H1 (cell line): Measurements from ENCODE around the gene TP73. TPM values are rescaled to one million over a fixed set of nuclear protein-coding genes. Genes with fewer than 3 reads are reported as not detected.

ENCODE experiments used
- CHD7 ChIP-seq: fragments of 300-600 bp; sonication (generic); IDR thresholded peaks from 2 replicates; pipeline ENCODE4 v1.7.1; 2012; ENCODE audit warnings: low read length, moderate library complexity, mild to moderate bottlenecking, inconsistent platforms; ENCODE audit not compliant: insufficient replicate concordance
- E2F6 ChIP-seq: IDR thresholded peaks from 2 replicates; pipeline ENCODE4 v1.6.1; 2012; ENCODE audit warnings: inconsistent platforms
- KDM5A ChIP-seq: fragments of 200-600 bp; IDR thresholded peaks from 2 replicates; pipeline ENCODE4 v1.7.1; 2012; ENCODE audit warnings: mild to moderate bottlenecking, low read length, inconsistent platforms, mixed read lengths
- MAX ChIP-seq: IDR thresholded peaks from 2 replicates; pipeline ENCODE4 v1.6.1; 2012; ENCODE audit warnings: inconsistent platforms
- POLR2A ChIP-seq, 2 experiments: IDR thresholded peaks; 1 replicate in 1 of 2; 2 replicates in 1 of 2; pipeline ENCODE4 v1.6.1; 2011; ENCODE audit warnings: low read depth in 2 of 2, low read length in 2 of 2, mild to moderate bottlenecking in 2 of 2; ENCODE audit errors: control extremely low read depth in 1 of 2
- POLR2AphosphoS5 ChIP-seq: IDR thresholded peaks from 2 replicates; pipeline ENCODE4 v1.6.1; 2011; ENCODE audit warnings: low read depth, low read length
- RBBP5 ChIP-seq: IDR thresholded peaks from 2 replicates; pipeline ENCODE4 v1.7.1; 2012; ENCODE audit warnings: low read depth, mild to moderate bottlenecking, inconsistent platforms, low read length, moderate library complexity, borderline replicate concordance
- RXRA ChIP-seq: IDR thresholded peaks from 2 replicates; pipeline ENCODE4 v1.6.1; 2011; ENCODE audit warnings: low read depth, mild to moderate bottlenecking, low read length, moderate library complexity; ENCODE audit not compliant: insufficient read depth
- SIX5 ChIP-seq: IDR thresholded peaks from 2 replicates; pipeline ENCODE4 v1.6.1; 2011; ENCODE audit warnings: mild to moderate bottlenecking, low read depth, low read length
- TCF12 ChIP-seq: IDR thresholded peaks from 2 replicates; pipeline ENCODE4 v1.6.1; 2011; ENCODE audit warnings: low read depth, mild to moderate bottlenecking, low read length
- polyA plus RNA-seq, 7 experiments: library from polyadenylated mRNA; depleted of rRNA in 3 of 7; stranded (reverse) in 5 of 7; unstranded in 2 of 7; fragments of >200 nt in 5 of 7; fragments of 200-250 nt in 2 of 7; gene quantifications; 1 replicate in 5 of 7; 2 replicates in 1 of 7; 4 replicates in 1 of 7; pipeline versions ENCODE4 v1.2.1 to v1.2.3, GENCODE V29; 2011 to 2013; ENCODE audit warnings: missing spikeins in 2 of 7, mixed read lengths in 2 of 7
- total RNA-seq: library from RNA; stranded (reverse); fragmentation: NEBNext Ultra II Directional; extraction: Animal tissue kit (Norgen Biotek cat#: 25700); gene quantifications from 2 replicates; pipeline ENCODE4 v1.2.1, GENCODE V29; 2021

The TP73 gene
- total and polyA plus RNA-seq, 2 of the 8 experiments (the other 6 are each of a cell fraction or from before 2014, with no cell fraction given) = 2.6 to 3.1 TPM

- TF ChIP-seq CHD7 (no peak), POLR2A (IDR thresholded peaks at IDR 0.05; ENCODE audit: control extremely low read depth in 1 of 2, low read depth in 2 of 2, low read length in 2 of 2) (no peak), RXRA (no peak), POLR2AphosphoS5 (no peak), TCF12 (no peak), E2F6 (no peak), KDM5A (no peak), SIX5 (no peak), RBBP5 (no peak), MAX (no peak)
These were observed 12.5 kb downstream of the TP73 start (continued) for GRCh38 chr1:3664700-3665375.
